ENCODE results near the gene CAV1. TPM values are rescaled to one million over a fixed set of nuclear protein-coding genes. Genes with fewer than 3 reads are reported as not detected.

The CAV1 gene
- total and polyA plus RNA-seq, 3 donors from 2014 or later = 33.1 to 84.2 (median 39.9) TPM

DNA sequence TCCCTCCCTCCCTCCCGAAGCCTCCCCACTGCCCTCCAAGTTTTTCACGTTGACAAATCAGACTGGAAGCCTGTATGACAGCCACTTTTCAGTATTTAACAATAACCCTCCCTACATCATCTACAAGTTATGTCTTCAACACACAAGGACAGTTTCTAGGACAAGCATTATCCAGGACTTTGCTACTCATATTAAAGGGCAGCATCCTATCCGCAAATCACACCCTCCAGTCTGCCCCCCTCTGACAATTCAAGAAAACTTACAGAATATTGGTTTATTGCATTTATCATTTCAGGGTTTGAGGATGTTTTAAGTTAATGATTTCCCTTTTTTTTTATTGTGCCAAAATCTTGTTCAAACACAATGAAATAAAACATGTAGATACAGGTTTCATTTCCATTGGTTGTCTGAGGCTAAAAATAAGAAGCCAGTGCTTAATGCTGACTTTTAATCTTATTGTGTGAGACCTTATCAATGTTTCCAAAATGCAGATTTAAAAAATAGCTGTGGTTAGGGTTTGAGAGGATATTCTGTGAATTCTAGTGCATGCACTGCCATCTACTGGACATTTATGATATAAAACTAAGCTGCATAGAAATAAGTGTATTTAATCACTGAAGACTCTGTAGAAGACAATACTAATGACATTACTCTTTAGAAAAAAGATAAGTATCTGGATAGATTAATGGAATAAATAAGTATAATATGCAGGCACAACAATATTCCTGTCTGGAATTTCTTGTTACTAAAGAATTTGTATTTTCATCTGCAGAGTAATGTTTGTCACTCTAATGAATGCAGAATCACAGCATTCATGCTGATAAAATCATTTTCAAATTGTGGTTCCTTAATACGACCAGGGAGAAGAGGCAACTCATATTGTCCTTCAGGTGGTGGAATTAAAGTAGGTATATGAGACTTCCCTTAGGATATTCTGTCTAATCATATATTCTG lies 64.1 kb downstream of the CAV1 start:
- DNase-seq = no peak
- no peak overlapping the region for H3K4me3 ChIP-seq
- WGBS, 2 donors = 40 to 49% methylated on average over 4 of the region's 4 CpGs
- no peaks in the 10 kb centered on the region for H3K4me1 ChIP-seq
- no peak overlapping the region for H3K27ac ChIP-seq
- TF ChIP-seq, protein P1, sequence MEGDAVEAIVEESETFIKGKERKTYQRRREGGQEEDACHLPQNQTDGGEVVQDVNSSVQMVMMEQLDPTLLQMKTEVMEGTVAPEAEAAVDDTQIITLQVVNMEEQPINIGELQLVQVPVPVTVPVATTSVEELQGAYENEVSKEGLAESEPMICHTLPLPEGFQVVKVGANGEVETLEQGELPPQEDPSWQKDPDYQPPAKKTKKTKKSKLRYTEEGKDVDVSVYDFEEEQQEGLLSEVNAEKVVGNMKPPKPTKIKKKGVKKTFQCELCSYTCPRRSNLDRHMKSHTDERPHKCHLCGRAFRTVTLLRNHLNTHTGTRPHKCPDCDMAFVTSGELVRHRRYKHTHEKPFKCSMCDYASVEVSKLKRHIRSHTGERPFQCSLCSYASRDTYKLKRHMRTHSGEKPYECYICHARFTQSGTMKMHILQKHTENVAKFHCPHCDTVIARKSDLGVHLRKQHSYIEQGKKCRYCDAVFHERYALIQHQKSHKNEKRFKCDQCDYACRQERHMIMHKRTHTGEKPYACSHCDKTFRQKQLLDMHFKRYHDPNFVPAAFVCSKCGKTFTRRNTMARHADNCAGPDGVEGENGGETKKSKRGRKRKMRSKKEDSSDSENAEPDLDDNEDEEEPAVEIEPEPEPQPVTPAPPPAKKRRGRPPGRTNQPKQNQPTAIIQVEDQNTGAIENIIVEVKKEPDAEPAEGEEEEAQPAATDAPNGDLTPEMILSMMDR (IDR thresholded peaks at IDR 0.05) = peak; percentile 57 to 70 (median 69)
- no peak for TF ChIP-seq POLR2A (IDR thresholded peaks at IDR 0.05)
- H3K9me3 ChIP-seq = no peaks in the 10 kb centered on the region
- H3K27me3 ChIP-seq = no peaks in the 10 kb centered on the region
- H3K36me3 ChIP-seq (ENCODE audit: low read depth, missing control alignments) = no peaks in the 10 kb centered on the region
- intact Hi-C loops (cut with DNase I; ENCODE audit: low total_unique reads) = loop anchor here (5.0 kb wide), 3 partner anchors 62 to 332 kb away; partner anchors contain the start of gene CAV1

DNA sequence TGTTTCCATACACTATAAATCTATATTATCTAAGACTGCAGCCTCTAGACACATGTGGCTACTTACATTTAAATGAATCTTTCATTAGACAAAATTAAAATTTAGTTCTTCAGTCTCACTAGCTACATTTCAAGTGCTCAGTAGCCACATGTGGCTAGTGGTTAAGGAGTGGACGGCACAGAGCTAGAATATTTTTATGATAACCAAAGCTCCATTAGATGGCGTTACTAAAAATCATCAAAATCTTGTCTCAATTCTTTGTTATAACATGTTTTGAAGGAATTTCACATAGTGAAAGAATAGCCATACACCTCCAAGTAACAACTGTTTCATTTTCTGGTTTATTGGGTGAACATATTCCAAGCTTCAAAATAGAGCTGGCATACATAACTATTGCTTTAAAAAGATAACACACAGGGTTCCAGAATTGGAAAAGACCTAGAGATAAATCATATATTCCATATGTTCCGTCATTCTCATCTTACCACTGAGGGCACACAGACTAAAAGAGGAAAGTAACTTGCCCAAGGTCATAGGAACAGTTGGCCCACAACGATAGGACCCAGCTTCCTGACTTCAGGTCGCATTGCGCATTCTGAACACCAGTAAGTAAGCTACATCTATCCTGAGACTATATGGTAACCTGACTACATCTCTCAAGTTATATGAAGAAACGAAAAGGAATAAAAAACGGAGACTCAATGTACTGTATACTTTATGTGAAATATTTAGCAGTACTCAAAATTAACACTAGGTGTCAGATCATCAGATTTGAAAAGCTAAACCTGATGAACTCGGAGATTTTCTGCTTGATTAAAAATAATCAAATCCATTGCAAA lies 66.6 kb downstream of the CAV1 start:
- Histone ChIP-seq H3K27ac (no peak overlapping the region), H3K9me3 (no peaks in the 10 kb centered on the region), H3K4me3 (no peak overlapping the region), H3K4me1 (no peaks in the 10 kb centered on the region), H3K27me3 (no peaks in the 10 kb centered on the region), H3K36me3 (ENCODE audit: low read depth, missing control alignments) (no peaks in the 10 kb centered on the region)
- TF ChIP-seq, protein P1 (IDR thresholded peaks at IDR 0.05) = peak in 2 of 3 experiments; percentile 46 to 73
- TF ChIP-seq POLR2A (IDR thresholded peaks at IDR 0.05) = no peak
- WGBS, 2 donors = 33 to 34% methylated on average over 9 of the region's 9 CpGs
- no peak for DNase-seq
- intact Hi-C loops (cut with DNase I; ENCODE audit: low total_unique reads) = no loop called here

DNA sequence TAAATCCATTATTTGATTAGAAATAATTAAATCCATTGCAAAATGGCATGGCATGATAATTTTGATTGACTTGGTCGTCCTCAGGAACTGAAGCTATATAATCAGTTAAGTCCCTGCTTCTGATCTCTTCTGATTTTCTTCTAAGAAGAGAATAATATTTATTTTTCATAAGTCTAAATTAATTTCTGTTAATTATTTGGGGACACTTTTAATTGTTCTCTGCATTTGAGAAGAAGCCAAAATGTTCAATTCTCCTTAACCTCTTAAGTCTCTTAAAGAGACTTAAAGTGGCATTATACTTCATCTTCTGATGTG lies 67.2 kb downstream of the CAV1 start:
- Histone ChIP-seq H3K4me3 (no peak overlapping the region), H3K27ac (no peak overlapping the region), H3K9me3 (no peaks in the 10 kb centered on the region), H3K4me1 (no peaks in the 10 kb centered on the region), H3K36me3 (ENCODE audit: low read depth, missing control alignments) (no peaks in the 10 kb centered on the region), H3K27me3 (no peaks in the 10 kb centered on the region)
- intact Hi-C loops (cut with DNase I; ENCODE audit: low total_unique reads) = no loop called here
- WGBS, 2 donors = 23 to 39% methylated on average over 1 of the region's 1 CpG
- DNase-seq = no peak
- TF ChIP-seq, protein P1 (IDR thresholded peaks at IDR 0.05) = no peak
- no peak for TF ChIP-seq POLR2A (IDR thresholded peaks at IDR 0.05)

DNA sequence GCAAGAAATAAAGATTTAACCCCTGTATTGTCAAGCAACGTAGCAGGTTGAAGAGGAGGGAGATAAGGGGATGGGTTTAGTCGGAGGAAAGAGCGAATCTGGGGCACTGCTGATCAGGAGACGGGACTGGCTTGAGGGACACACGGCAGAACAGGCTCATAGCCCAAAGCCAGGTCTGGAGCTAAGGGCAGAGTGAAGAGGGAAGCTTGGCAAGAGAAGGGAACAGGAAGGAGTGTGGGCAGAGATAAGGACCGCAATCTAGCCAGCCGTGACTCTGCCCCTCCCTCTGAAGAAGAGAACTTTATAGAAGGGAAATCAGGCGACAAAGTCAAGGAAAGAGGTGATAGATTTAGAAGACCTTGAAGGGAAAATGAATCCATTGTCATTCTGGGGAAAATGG lies 67.6 kb downstream of the CAV1 start:
- H3K27me3 ChIP-seq = no peaks in the 10 kb centered on the region
- H3K4me1 ChIP-seq = no peaks in the 10 kb centered on the region
- H3K27ac ChIP-seq = no peak overlapping the region
- intact Hi-C loops (cut with DNase I; ENCODE audit: low total_unique reads) = no loop called here
- no peak overlapping the region for H3K4me3 ChIP-seq
- DNase-seq = no peak
- no peaks in the 10 kb centered on the region for H3K9me3 ChIP-seq
- WGBS, 2 donors = 24 to 26% methylated on average over 8 of the region's 8 CpGs
- no peak for TF ChIP-seq POLR2A (IDR thresholded peaks at IDR 0.05)
- TF ChIP-seq, protein P1 (IDR thresholded peaks at IDR 0.05) = no peak
- H3K36me3 ChIP-seq (ENCODE audit: low read depth, missing control alignments) = no peaks in the 10 kb centered on the region

Measured in testis (tissue), 3 donors.